ENCODE results near the gene KLRG1.
A peak's percentile ranks its signal among the peaks of the same experiment; 100 is the strongest.

Gene KLRG1

GRCh38 chr12:8987163-8987562, 2.2 kb upstream of the KLRG1 start:
- no peak for DNase-seq

GRCh38 chr12:8987685-8988084, 1.7 kb upstream of the KLRG1 start:
- DNase-seq, result no peak

GRCh38 chr12:8991371-8992345, 2.3 kb downstream of the KLRG1 start:
- DNase-seq, result no peak

- no peak for DNase-seq
Measured at GRCh38 chr12:8993827-8994226, 4.5 kb downstream of the KLRG1 start.

DNA sequence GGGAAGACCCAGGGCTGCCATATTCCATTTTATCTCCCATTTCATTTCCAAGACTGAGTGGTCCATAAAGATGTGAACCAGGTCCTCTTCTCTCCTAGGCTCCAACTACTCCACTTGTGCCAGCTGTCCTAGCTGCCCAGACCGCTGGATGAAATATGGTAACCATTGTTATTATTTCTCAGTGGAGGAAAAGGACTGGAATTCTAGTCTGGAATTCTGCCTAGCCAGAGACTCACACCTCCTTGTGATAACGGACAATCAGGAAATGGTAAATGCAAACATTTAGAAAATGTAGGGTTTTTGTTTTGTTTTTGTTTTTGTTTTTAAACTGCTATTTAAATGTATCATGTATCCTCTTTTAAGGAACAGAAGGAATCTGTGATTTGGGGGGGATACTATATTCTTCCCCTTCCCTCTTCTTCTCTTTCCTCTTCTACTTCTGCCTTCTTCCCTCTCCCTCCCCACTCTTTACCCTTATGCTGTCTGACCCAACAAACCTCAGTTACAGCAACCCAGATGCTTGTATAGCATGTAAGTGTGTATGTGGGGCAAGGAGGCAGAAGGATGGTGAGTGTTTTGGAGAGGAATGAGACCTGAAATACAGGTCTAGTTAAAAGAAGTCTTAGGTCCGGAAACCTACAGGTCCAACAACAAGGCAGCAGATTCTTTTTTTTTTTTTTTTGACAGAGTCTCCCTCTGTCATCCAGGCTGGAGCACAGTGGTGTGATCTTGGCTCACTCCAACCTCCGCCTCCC, 5.9 kb downstream of the KLRG1 start:
- DNase-seq, result no peak

DNA sequence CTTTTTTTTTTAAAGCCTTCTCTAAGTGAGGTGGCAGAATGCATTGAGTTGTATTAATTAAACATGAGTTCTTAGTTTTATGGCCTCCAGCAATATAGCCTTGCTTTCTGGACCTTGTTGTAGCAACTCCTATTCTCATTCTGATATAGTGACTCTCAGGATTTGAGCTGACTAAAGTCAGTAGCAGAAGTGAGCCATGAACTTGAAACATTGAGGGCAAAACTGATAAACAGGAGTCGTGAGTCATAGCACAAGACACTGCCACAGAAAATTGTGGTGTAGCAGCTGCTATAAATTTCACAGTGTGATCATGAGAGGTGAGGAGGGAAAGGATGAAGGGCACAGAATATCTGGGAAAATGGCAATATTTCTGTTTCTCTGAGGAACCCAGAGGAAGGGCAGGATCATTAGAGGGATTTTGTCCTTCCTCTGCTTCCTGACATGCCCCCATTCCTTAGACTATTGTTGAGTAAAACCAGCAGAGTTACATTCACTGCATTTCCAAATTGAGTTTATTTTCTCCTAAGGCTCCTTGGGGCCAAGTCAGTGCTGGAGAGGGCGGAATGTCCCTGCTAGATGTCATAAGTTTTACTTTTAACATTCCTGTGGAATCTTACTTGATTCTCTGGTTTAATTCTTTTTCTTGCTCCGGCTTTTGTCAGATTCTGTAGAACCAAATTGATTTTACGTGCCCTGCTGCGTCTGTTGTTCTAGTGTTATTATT, 7.5 kb downstream of the KLRG1 start:
- DNase-seq, result no peak

DNA sequence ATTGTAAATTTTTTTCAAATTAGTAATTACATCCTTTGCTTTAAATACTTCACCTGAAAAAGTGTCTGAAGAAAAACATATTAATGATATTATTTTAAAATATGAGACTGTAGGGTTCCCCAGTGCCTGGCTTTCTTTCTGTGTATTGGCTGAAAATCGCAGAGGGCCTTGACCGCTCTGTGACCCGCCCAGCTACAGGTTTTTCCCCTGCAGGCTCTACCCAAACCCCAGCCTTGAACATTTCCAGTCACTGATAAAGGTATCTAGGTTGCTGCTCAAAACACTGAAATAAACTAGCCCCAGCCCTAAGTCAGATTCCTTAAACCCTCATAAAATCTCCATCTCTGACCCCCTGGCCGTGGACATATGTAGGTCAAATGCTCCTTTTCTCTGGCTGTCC, 11.9 kb downstream of the KLRG1 start:
- DNase-seq, result no peak

GRCh38 chr12:9002335-9002734, 13.0 kb downstream of the KLRG1 start:
- DNase-seq, result no peak

DNA sequence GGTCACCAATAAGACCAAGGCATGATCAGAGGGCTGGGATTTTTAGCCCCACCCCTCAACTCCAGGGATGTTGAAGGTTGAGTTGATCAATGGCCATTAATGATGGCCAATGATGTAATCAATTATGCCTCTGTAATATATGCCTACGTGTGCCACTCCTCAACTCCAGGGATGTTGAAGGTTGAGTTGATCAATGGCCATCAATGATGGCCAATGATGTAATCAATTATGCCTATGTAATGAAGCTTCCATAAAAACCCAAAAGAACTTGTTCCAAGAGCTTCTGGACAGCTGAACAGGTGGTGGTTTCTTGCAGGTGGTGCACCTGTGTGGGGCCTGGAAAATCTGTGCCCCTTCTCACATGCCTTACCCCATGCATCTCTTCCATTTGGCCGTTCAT, 33.2 kb downstream of the KLRG1 start:
- no peak for DNase-seq

- DNase-seq, result no peak
Measured at GRCh38 chr12:9024512-9024911, 35.2 kb downstream of the KLRG1 start.

DNA sequence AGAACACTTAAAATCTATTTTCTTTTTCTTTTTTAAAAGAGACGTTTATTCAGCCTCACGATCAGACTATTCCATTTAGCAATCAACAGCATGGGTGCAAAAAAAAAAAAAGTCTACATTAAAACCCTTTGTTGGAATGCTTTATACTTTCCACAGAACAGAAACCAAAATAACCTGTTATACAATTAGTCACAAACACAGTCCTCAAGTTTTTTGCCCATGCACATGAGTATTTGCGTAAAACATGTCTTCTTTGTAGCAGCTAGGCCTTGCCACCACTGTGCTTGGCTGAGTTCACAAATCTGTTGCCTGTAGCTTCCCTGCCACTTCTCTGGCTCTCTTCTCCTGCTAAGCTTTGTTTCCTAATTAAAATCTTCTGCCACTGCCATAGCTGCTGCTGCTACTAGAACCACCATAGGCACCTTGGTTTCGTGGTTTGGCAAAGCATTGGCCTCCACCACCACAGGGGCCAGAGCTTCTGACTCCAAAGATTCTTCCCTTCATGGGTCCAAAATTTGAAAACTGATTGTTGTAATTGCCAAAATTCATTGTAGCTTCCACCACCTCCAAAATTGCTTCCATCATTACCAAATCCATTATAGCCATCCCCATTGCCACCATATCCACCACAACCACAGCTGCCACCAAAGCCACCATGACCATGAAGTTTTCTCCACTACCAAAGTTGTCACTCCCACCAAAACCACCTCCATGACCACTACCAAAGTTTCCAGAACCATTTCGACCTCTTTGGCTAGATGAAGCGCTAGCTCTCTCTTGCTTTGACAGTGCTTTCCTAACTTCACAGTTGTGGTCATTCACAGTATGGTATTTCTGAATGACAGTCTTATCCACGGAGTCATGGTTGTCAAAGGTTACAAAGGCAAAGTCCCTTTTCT, 38.1 kb downstream of the KLRG1 start:
- DNase-seq, result no peak

DNA sequence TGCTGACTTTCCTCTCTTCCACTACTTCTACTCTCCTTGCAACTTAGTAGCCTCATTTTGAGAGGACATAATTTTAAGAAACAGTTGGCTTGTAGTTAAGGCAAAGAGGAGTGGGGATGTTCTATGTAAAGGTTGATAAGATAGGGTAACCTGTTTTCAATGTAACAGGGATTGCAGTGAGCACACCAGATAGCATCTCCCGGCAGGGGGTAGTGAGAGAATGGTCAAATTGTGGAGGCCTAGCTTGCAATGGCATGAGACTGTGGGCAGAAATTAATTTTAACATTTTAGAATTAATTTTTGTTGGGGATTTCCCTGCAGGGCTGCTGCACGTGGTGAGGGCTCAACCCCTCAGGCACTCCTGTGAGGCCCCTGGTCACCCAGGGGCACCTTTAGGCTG, 41.4 kb downstream of the KLRG1 start:
- no peak for DNase-seq

- no peak for DNase-seq
Measured at GRCh38 chr12:9032202-9032964, 43.0 kb downstream of the KLRG1 start.

DNA sequence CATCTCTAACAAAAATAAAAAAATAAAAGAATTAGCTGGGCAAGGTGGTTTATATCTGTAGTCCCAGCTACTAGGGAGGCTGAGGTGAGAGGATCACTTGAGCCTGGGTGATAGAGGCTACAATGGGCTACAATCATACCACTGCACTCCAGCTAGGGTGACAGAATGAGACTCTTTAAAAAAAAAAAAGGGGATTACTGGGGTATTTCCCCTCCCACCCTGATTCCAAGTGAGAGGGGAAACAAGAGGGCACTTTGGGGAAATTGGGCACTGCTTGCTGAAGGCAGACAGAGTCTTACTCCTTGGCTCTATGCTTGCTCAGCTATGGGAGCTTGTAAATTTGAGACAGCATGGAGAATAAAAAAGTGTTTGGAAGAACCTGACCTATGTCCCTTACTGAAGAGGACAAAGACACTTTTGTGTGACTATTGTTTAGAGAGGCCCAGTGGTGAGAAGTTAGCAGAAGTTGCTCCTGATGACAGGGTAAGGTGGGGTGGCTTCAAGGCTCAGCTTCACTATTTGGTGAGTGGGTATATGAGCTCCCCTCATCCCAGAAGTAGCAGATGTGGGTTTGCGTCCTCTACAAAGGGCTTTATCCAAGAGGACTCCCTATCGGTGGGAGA, 44.0 kb downstream of the KLRG1 start:
- DNase-seq, result no peak

DNA sequence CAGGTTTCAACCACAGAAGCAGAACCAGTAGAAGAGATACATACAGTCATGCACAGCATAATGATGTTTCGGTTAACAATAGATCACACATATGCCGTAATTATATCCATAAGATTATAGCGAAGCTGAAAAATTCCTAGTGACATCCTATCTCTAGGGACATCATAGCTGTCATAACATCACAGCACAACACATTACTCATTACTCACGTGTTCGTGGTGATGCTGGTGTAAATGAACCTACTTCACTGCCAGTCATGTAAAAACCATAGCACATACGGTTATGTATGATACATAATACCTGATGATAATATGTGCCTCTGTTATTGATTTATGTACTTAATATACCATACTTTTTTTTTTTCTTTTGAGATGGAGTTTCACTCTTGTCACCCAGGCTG, 44.7 kb downstream of the KLRG1 start:
- DNase-seq, result no peak

GRCh38 chr12:9036227-9036626, 46.9 kb downstream of the KLRG1 start:
- DNase-seq, result no peak

DNA sequence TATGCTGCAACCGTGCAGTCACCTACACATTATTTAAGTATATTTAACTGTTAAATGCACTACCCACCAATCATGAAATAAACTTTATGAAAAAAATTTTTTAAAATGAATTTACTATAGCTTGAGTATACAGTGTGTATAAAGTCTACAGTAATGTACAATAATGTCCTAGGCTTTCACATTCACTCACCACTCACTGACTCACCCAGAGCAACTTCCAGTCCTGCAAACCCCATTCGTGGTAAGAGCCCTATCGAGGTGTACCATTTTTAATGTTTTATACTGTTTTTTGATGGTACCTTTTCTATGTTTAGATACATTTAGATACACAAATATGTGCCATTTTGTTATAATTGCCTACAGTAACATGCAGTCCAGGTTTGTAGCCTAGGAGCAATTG, 48.1 kb downstream of the KLRG1 start:
- no peak for DNase-seq

- peak; percentile 65 for DNase-seq
Measured at GRCh38 chr12:9039397-9039977, 50.1 kb downstream of the KLRG1 start.

- DNase-seq, result no peak
Measured at GRCh38 chr12:9040484-9041186, 51.3 kb downstream of the KLRG1 start.

DNA sequence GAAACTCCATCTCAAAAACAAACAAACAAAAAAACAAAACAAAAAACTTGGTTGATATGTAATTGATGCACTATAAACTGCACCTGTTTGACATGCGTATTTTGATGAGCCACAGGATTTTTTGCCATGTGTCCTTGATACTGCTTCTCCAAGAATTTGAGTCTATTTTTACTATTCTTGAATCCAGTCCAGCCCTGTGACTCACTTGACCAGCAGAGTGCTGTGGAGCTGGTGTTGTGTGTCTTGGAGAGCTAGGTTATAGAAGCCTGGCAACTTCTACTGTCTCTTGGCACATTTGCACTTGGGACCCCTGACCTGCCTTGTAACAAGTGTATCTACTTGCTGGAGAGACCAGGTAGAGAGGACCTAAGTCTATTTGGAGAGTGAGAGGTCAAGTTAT, 52.0 kb downstream of the KLRG1 start:
- DNase-seq, result no peak

All from NCI-H345 (cell line).